GM15510 (cell line): ENCODE results near the gene EN2.

Experiments used
- POLR2A ChIP-seq: IDR thresholded peaks from 3 replicates; pipeline ENCODE4 v1.6.1; 2011; ENCODE audit warnings: borderline replicate concordance; ENCODE audit not compliant: insufficient read length; ENCODE audit errors: extremely low read depth

EN2 gene

GRCh38 chr7:155483245-155483644 is 25.3 kb downstream of the EN2 start:
- no peak for TF ChIP-seq POLR2A

- TF ChIP-seq POLR2A = no peak
Measured at GRCh38 chr7:155483868-155484325, 26.0 kb downstream of the EN2 start.

- TF ChIP-seq POLR2A = no peak
Measured at GRCh38 chr7:155484483-155485399, 26.8 kb downstream of the EN2 start.

GRCh38 chr7:155486783-155487508 is 29.0 kb downstream of the EN2 start:
- no peak for TF ChIP-seq POLR2A

GRCh38 chr7:155487509-155488482 is 29.9 kb downstream of the EN2 start:
- no peak for TF ChIP-seq POLR2A

- TF ChIP-seq POLR2A = no peak
Measured at GRCh38 chr7:155488483-155489127, 30.7 kb downstream of the EN2 start.

- no peak for TF ChIP-seq POLR2A
Measured at GRCh38 chr7:155489158-155489840, 31.4 kb downstream of the EN2 start.

- peak; percentile 19 for TF ChIP-seq POLR2A
Measured at GRCh38 chr7:155489862-155490696, 32.1 kb downstream of the EN2 start.

- no peak for TF ChIP-seq POLR2A
Measured at GRCh38 chr7:155490697-155491628, 33.0 kb downstream of the EN2 start.

GRCh38 chr7:155491812-155492211 is 33.9 kb downstream of the EN2 start:
- no peak for TF ChIP-seq POLR2A

GRCh38 chr7:155493744-155494538 is 36.0 kb downstream of the EN2 start:
- TF ChIP-seq POLR2A = no peak
